Neuronal stem cell (in vitro differentiated cells): ENCODE measurements around the gene FBXO3.

ENCODE experiments used
- DNase-seq: peaks from one replicate; pipeline ENCODE4 v3.0.0-alpha.2; 2013; ENCODE audit warnings: low spot score
- H2AFZ ChIP-seq: one replicate; pipeline ENCODE4 v1.6.1; 2013; ENCODE audit warnings: mild to moderate bottlenecking, low read length, inconsistent platforms
- H2AK5ac ChIP-seq: 2 replicates; pipeline ENCODE4 v1.6.1; 2013; ENCODE audit warnings: low read depth, mild to moderate bottlenecking, inconsistent platforms, low read length, moderate library complexity, mixed read lengths
- H2BK120ac ChIP-seq: 2 replicates; pipeline ENCODE4 v1.6.1; 2013; ENCODE audit warnings: low read depth, mild to moderate bottlenecking, inconsistent platforms, low read length, moderate library complexity, mixed read lengths
- H2BK12ac ChIP-seq: one replicate; pipeline ENCODE4 v1.6.1; 2013; ENCODE audit warnings: low read length, inconsistent platforms
- H2BK15ac ChIP-seq: 2 replicates; pipeline ENCODE4 v1.6.1; 2013; ENCODE audit warnings: mild to moderate bottlenecking, low read length, inconsistent platforms, mixed read lengths
- H2BK5ac ChIP-seq: one replicate; pipeline ENCODE4 v1.6.1; 2013; ENCODE audit warnings: inconsistent platforms, mild to moderate bottlenecking, low read length, moderate library complexity
- H3K14ac ChIP-seq: one replicate; pipeline ENCODE4 v1.6.1; 2013; ENCODE audit warnings: low read length, inconsistent platforms
- H3K18ac ChIP-seq: 2 replicates; pipeline ENCODE4 v1.6.1; 2013; ENCODE audit warnings: low read length, inconsistent platforms
- H3K23ac ChIP-seq: 2 replicates; pipeline ENCODE4 v1.6.1; 2013; ENCODE audit warnings: low read depth, mild to moderate bottlenecking, mixed read lengths, low read length, inconsistent platforms; ENCODE audit not compliant: poor library complexity
- H3K27ac ChIP-seq: replicated peaks from 3 replicates; pipeline ENCODE4 v1.5.1; 2013; ENCODE audit warnings: low read length, inconsistent platforms
- H3K27me3 ChIP-seq, 3 experiments: 2 replicates each; pipeline ENCODE4 v1.6.1; 2013; ENCODE audit warnings: low read length in 3 of 3, mild to moderate bottlenecking in 2 of 3, inconsistent platforms in 1 of 3, low read depth in 1 of 3, mixed read lengths in 1 of 3, moderate library complexity in 1 of 3; ENCODE audit not compliant: control insufficient read depth in 3 of 3, insufficient read depth in 3 of 3
- H3K36me3 ChIP-seq, 2 donors: replicated peaks in 1 of 2; 2 replicates each; pipeline ENCODE4 v1.6.1; 2013; ENCODE audit warnings: low read length in 2 of 2; ENCODE audit not compliant: control insufficient read depth in 2 of 2, insufficient read depth in 2 of 2
- H3K4ac ChIP-seq: 2 replicates; pipeline ENCODE4 v1.6.1; 2013; ENCODE audit warnings: inconsistent platforms, mild to moderate bottlenecking, low read length, moderate library complexity
- H3K4me1 ChIP-seq, 2 donors: 1 replicate in 1 of 2; 2 replicates in 1 of 2; pipeline ENCODE4 v1.6.1; 2013; ENCODE audit warnings: low read length in 2 of 2, low read depth in 1 of 2; ENCODE audit not compliant: control insufficient read depth in 2 of 2, insufficient read depth in 1 of 2
- H3K4me2 ChIP-seq: one replicate; pipeline ENCODE4 v1.6.1; 2013; ENCODE audit warnings: mild to moderate bottlenecking, low read length, inconsistent platforms; ENCODE audit not compliant: insufficient read depth, poor library complexity, severe bottlenecking
- H3K4me3 ChIP-seq, 2 donors: 2 replicates each; pipeline ENCODE4 v1.5.1; 2013; ENCODE audit warnings: low read length in 2 of 2, mild to moderate bottlenecking in 2 of 2, inconsistent platforms in 1 of 2, moderate library complexity in 1 of 2
- H3K79me1 ChIP-seq: one replicate; pipeline ENCODE4 v1.6.1; 2013; ENCODE audit warnings: low read depth, mild to moderate bottlenecking, inconsistent platforms, low read length, moderate library complexity
- H3K9ac ChIP-seq: one replicate; pipeline ENCODE4 v1.6.1; 2013; ENCODE audit warnings: mild to moderate bottlenecking, low read depth, low read length, inconsistent platforms; ENCODE audit not compliant: poor library complexity
- H3K9me3 ChIP-seq, 2 donors: replicated peaks in 1 of 2; 2 replicates each; pipeline versions ENCODE3 to v1.6.1; 2013; ENCODE audit warnings: low read length in 2 of 2, mild to moderate bottlenecking in 2 of 2, inconsistent platforms in 1 of 2, low read depth in 1 of 2, mixed read lengths in 1 of 2, moderate library complexity in 1 of 2; ENCODE audit not compliant: control insufficient read depth in 2 of 2, insufficient read depth in 1 of 2
- H4K8ac ChIP-seq: one replicate; pipeline ENCODE4 v1.6.1; 2013; ENCODE audit warnings: low read depth, mild to moderate bottlenecking, inconsistent platforms, low read length, moderate library complexity
- H4K91ac ChIP-seq: one replicate; pipeline ENCODE4 v1.6.1; 2013; ENCODE audit warnings: low read length, low read depth, mild to moderate bottlenecking, inconsistent platforms; ENCODE audit not compliant: poor library complexity
- WGBS, 2 donors: extraction: QIAGEN DNeasy Blood & Tissue Kit; methylation state at CpG; one replicate each; pipeline ENCODE4 v1.1.7; 2013; ENCODE audit warnings: missing lambda C conversion rate in 2 of 2, mixed read lengths in 1 of 2; ENCODE audit not compliant: insufficient read length in 2 of 2, insufficient replicate concordance in 1 of 2; ENCODE audit errors: extremely low coverage in 2 of 2; 5-methylcytosine and 5-hydroxymethylcytosine counted together

FBXO3 gene

GRCh38 chr11:33767624-33768023 lies 6.7 kb downstream of the FBXO3 start:
- no peak overlapping the region for H2AFZ ChIP-seq
- no peak overlapping the region for H2BK120ac ChIP-seq
- no peak overlapping the region for H3K4ac ChIP-seq
- peaks cover 0 to 14% of the 10 kb centered on the region in 2 donors for H3K9me3 ChIP-seq
- no peak overlapping the region for H4K8ac ChIP-seq
- H2BK12ac ChIP-seq = no peak overlapping the region
- no peaks in the 10 kb centered on the region for H3K79me1 ChIP-seq
- H3K36me3 ChIP-seq = peaks cover 2 to 57% of the 10 kb centered on the region in 2 donors
- no peak overlapping the region for H4K91ac ChIP-seq
- H3K4me3 ChIP-seq = no peak overlapping the region
- no peak overlapping the region for H3K23ac ChIP-seq
- H3K27ac ChIP-seq = no peak overlapping the region
- no peak overlapping the region for H3K14ac ChIP-seq
- no peak for DNase-seq
- H3K9ac ChIP-seq = no peak overlapping the region
- no peak overlapping the region for H2AK5ac ChIP-seq
- no peak overlapping the region for H3K4me2 ChIP-seq
- H2BK15ac ChIP-seq = no peak overlapping the region
- peaks cover 0 to 1% of the 10 kb centered on the region in 2 donors for H3K4me1 ChIP-seq
- no peak overlapping the region for H2BK5ac ChIP-seq
- WGBS, 2 donors = no CpG with 5 or more reads among the region's 4 CpGs
- no peak overlapping the region for H3K18ac ChIP-seq
- no peaks in the 10 kb centered on the region for H3K27me3 ChIP-seq

GRCh38 chr11:33766085-33766484 lies 8.2 kb downstream of the FBXO3 start:
- Histone ChIP-seq H3K4me3 (no peak overlapping the region), H3K23ac (no peak overlapping the region), H3K9ac (no peak overlapping the region), H3K27ac (no peak overlapping the region), H3K18ac (no peak overlapping the region), H3K4ac (no peak overlapping the region), H3K9me3 (peaks cover 0 to 15% of the 10 kb centered on the region in 2 donors), H3K14ac (no peak overlapping the region), H2BK12ac (no peak overlapping the region), H3K27me3 (no peaks in the 10 kb centered on the region), H4K91ac (no peak overlapping the region), H2AFZ (no peak overlapping the region), H3K4me1 (peaks cover 0 to 1% of the 10 kb centered on the region in 2 donors), H3K4me2 (no peak overlapping the region), H4K8ac (no peak overlapping the region), H2BK120ac (no peak overlapping the region), H3K36me3 (peaks cover 2 to 58% of the 10 kb centered on the region in 2 donors), H2BK15ac (no peak overlapping the region), H2AK5ac (no peak overlapping the region), H2BK5ac (no peak overlapping the region), H3K79me1 (no peaks in the 10 kb centered on the region)
- no peak for DNase-seq
- no CpG with 5 or more reads among the region's 2 CpGs for WGBS, 2 donors

GRCh38 chr11:33761471-33761870 lies 12.8 kb downstream of the FBXO3 start:
- no peak overlapping the region for H2AFZ ChIP-seq
- H4K8ac ChIP-seq = no peak overlapping the region
- H2BK120ac ChIP-seq = no peak overlapping the region
- H3K4ac ChIP-seq = no peak overlapping the region
- DNase-seq = no peak
- no peak overlapping the region for H4K91ac ChIP-seq
- H3K9me3 ChIP-seq = peaks cover 1 to 19% of the 10 kb centered on the region in 2 donors
- no peak overlapping the region for H2BK12ac ChIP-seq
- H3K79me1 ChIP-seq = no peaks in the 10 kb centered on the region
- H3K18ac ChIP-seq = no peak overlapping the region
- no peak overlapping the region for H3K4me2 ChIP-seq
- H3K27me3 ChIP-seq = no peaks in the 10 kb centered on the region
- no peak overlapping the region for H2BK15ac ChIP-seq
- no peaks in the 10 kb centered on the region for H3K4me1 ChIP-seq
- H3K23ac ChIP-seq = no peak overlapping the region
- no CpG with 5 or more reads among the region's 2 CpGs for WGBS, 2 donors
- no peak overlapping the region for H2AK5ac ChIP-seq
- no peak overlapping the region for H2BK5ac ChIP-seq
- H3K4me3 ChIP-seq = no peak overlapping the region
- H3K14ac ChIP-seq = no peak overlapping the region
- peaks cover 3 to 65% of the 10 kb centered on the region in 2 donors for H3K36me3 ChIP-seq
- H3K27ac ChIP-seq = no peak overlapping the region
- H3K9ac ChIP-seq = no peak overlapping the region

- no peak for DNase-seq
- H3K14ac ChIP-seq = no peak overlapping the region
- H4K8ac ChIP-seq = no peak overlapping the region
- H4K91ac ChIP-seq = no peak overlapping the region
- no peak overlapping the region for H2BK15ac ChIP-seq
- H3K27me3 ChIP-seq = no peaks in the 10 kb centered on the region
- H3K4ac ChIP-seq = no peak overlapping the region
- WGBS, 2 donors = no CpG with 5 or more reads among the region's 4 CpGs
- H3K23ac ChIP-seq = no peak overlapping the region
- peaks cover 5 to 60% of the 10 kb centered on the region in 2 donors for H3K36me3 ChIP-seq
- H3K9ac ChIP-seq = no peak overlapping the region
- H2AFZ ChIP-seq = no peak overlapping the region
- no peak overlapping the region for H2AK5ac ChIP-seq
- H2BK12ac ChIP-seq = no peak overlapping the region
- no peak overlapping the region for H3K27ac ChIP-seq
- no peak overlapping the region for H3K18ac ChIP-seq
- no peaks in the 10 kb centered on the region for H3K4me1 ChIP-seq
- H3K4me2 ChIP-seq = no peak overlapping the region
- H2BK5ac ChIP-seq = no peak overlapping the region
- H3K9me3 ChIP-seq = no peaks in the 10 kb centered on the region
- H2BK120ac ChIP-seq = no peak overlapping the region
- H3K4me3 ChIP-seq = no peak overlapping the region
- H3K79me1 ChIP-seq = no peaks in the 10 kb centered on the region
Measured at GRCh38 chr11:33753304-33753967, 20.9 kb downstream of the FBXO3 start.
